ENCODE data around the gene GGA2. TPM values are rescaled to one million over a fixed set of nuclear protein-coding genes. Genes with fewer than 3 reads are reported as not detected.

The GGA2 gene
- total and polyA plus RNA-seq, 4 experiments from 2014 or later, result 49.2 to 118 (median 81.6) TPM

DNA sequence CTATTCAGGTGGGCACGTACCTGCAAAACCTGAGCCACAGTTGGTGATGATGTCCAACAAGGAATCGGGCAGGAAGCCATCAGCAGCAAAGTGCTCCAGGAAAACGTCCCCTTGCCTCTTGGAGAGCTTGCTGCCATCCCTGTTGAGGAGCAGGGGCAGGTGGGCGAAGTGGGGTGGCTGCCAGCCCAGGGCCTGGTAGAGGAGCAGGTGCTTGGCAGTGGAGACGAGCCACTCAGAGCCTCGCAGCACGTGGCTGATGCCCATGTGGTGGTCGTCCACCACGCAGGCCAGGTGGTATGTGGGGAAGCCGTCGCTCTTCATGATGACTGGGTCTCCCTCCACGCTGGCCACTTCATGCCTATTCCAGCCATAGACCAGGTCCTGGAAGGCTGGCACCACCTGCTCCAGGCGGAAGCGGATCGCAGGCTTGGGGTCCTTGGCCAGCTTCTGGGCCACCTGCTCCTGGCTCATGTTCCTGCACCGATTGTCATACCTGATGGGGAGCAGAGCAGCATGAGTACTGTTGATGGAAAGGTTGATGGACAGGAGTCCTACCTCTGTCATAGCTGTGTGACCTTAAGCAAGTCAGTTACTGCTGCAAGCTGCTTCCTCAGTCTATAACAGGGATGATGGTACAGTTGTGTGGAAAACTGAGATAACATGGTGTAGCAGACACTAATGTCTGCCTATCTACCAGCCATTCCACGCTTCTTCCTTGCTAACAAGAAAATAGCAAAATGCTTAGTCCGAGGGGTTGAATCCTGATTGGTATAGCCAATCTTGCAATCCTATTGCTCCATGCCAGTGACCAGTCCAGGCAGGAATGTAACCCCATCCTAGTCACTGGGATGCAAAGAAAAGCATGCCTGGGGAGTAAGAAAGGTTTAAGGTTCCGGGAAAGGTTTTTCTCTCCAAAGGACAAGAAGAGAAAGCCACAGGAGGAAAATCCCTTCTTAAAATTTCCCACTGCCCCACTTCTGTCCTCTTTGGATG, 24.9 kb upstream of the GGA2 start:
- Histone ChIP-seq H3K4me1 (ENCODE audit: insufficient read depth, low read length) (no peaks in the 10 kb centered on the region), H3K27ac (ENCODE audit: low read depth, low read length) (no peak overlapping the region), H3K4me3 (ENCODE audit: low read length in 2 of 2) (no peak overlapping the region), H3K36me3 (ENCODE audit: insufficient read depth, low read length) (peaks cover 38% of the 10 kb centered on the region), H3K9me3 (ENCODE audit: control insufficient read depth in 1 of 2, low read length in 2 of 2) (no peaks in the 10 kb centered on the region), H3K27me3 (ENCODE audit: insufficient read depth, low read length) (no peaks in the 10 kb centered on the region)
- ChIA-PET CTCF (ENCODE audit: partially characterized antibody) (no interaction called here), POLR2A (ENCODE audit: partially characterized antibody) (no interaction called here)
- Mint-ChIP-seq H3K4me3 (no peak overlapping the region), H3K4me1 (no peaks in the 10 kb centered on the region), H3K9me3 (no peaks in the 10 kb centered on the region), H3K27ac (no peak overlapping the region), H3K36me3 (peaks cover 19 to 49% of the 10 kb centered on the region in 2 donors), H3K27me3 (no peaks in the 10 kb centered on the region)
- DNase-seq, result no peak
- intact Hi-C loops (cut with micrococcal nuclease), result no loop called here

DNA sequence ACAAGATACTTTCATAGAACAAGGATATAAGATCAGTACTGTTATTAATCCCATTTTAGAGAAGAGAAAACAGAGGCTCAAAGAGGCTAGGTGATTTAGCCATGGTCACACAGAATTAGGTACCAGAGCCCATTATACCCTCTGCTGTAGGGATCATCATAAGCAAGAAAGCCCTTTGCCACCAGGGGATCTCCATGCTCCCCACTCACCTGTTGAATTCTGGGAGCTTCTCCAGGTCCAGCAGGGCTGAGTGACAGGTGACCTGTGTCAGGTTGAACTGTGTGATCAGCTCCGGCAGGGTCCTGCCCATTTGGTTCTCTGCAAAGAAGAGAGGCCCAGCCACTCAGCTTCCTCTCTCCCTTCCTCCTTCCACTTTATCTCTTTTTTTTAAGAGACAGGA, 22.2 kb upstream of the GGA2 start:
- Histone ChIP-seq H3K27me3 (ENCODE audit: insufficient read depth, low read length) (no peaks in the 10 kb centered on the region), H3K4me1 (ENCODE audit: insufficient read depth, low read length) (no peaks in the 10 kb centered on the region), H3K27ac (ENCODE audit: low read depth, low read length) (no peak overlapping the region), H3K36me3 (ENCODE audit: insufficient read depth, low read length) (peaks cover 45% of the 10 kb centered on the region), H3K4me3 (ENCODE audit: low read length in 2 of 2) (no peak overlapping the region), H3K9me3 (ENCODE audit: control insufficient read depth in 1 of 2, low read length in 2 of 2) (no peaks in the 10 kb centered on the region)
- Mint-ChIP-seq H3K27me3 (no peaks in the 10 kb centered on the region), H3K36me3 (peaks cover 24 to 59% of the 10 kb centered on the region in 2 donors), H3K27ac (no peak overlapping the region), H3K4me1 (no peaks in the 10 kb centered on the region), H3K4me3 (no peak overlapping the region), H3K9me3 (no peaks in the 10 kb centered on the region)
- DNase-seq, result no peak
- CTCF ChIA-PET (ENCODE audit: partially characterized antibody), result interaction anchor here (0.8 kb wide), 1 partner anchor 98 kb away, joined by 3 read pairs; no protein-coding TSS in a partner anchor
- POLR2A ChIA-PET (ENCODE audit: partially characterized antibody), result interaction anchor here (1.3 kb wide), 1 partner anchor 22 kb away, joined by 4 read pairs; the partner anchor contains the start of gene GGA2
- intact Hi-C loops (cut with micrococcal nuclease), result no loop called here

- Mint-ChIP-seq H3K9me3 (no peaks in the 10 kb centered on the region), H3K27ac (no peak overlapping the region), H3K27me3 (no peaks in the 10 kb centered on the region), H3K36me3 (peaks cover 32 to 54% of the 10 kb centered on the region in 2 donors), H3K4me3 (no peak overlapping the region), H3K4me1 (no peaks in the 10 kb centered on the region)
- intact Hi-C loops (cut with micrococcal nuclease), result no loop called here
- Histone ChIP-seq H3K4me1 (ENCODE audit: insufficient read depth, low read length) (no peaks in the 10 kb centered on the region), H3K36me3 (ENCODE audit: insufficient read depth, low read length) (peaks cover 38% of the 10 kb centered on the region), H3K9me3 (ENCODE audit: control insufficient read depth in 1 of 2, low read length in 2 of 2) (no peaks in the 10 kb centered on the region), H3K27me3 (ENCODE audit: insufficient read depth, low read length) (no peaks in the 10 kb centered on the region), H3K4me3 (ENCODE audit: low read length in 2 of 2) (no peak overlapping the region), H3K27ac (ENCODE audit: low read depth, low read length) (no peak overlapping the region)
- CTCF ChIA-PET (ENCODE audit: partially characterized antibody), result interaction anchor here (1.0 kb wide), 1 partner anchor 96 kb away, joined by 3 read pairs; no protein-coding TSS in a partner anchor
- POLR2A ChIA-PET (ENCODE audit: partially characterized antibody), result no interaction called here
- DNase-seq, result no peak
Measured at GRCh38 chr16:23530062-23530461, 19.8 kb upstream of the GGA2 start.

DNA sequence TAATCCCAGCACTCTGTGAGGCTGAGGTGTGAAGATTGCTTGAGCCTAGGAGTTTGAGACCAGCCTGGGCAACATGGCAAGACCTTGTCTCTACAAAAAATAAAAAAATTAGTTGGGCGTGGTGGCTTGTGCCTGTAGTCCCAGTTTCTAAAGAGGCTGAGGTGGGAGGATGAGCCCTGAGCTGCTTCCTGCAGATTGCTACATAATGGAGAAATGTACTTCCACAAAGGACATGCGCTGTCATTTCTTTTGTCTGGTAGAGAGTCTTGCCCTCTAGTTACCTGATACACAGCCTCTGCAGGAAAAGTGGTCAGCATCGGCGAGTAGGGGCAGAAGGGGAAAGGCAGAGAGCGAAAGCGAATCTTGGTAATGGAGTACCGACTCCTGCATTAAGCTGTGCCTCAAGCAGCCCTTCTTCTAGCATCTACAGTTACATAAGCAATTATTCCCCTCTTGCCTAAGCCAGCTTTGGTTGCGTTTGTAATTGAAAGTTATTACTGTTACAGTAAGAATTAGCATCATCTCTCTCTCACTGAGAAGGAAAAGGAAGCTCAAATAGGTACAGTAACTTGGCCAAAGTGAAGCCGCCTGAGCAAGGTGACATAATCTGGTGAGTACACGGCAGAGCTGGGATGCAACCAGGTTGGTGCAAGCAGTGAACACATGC, 18.5 kb upstream of the GGA2 start:
- no peak overlapping the region for H3K27ac Mint-ChIP-seq

DNA sequence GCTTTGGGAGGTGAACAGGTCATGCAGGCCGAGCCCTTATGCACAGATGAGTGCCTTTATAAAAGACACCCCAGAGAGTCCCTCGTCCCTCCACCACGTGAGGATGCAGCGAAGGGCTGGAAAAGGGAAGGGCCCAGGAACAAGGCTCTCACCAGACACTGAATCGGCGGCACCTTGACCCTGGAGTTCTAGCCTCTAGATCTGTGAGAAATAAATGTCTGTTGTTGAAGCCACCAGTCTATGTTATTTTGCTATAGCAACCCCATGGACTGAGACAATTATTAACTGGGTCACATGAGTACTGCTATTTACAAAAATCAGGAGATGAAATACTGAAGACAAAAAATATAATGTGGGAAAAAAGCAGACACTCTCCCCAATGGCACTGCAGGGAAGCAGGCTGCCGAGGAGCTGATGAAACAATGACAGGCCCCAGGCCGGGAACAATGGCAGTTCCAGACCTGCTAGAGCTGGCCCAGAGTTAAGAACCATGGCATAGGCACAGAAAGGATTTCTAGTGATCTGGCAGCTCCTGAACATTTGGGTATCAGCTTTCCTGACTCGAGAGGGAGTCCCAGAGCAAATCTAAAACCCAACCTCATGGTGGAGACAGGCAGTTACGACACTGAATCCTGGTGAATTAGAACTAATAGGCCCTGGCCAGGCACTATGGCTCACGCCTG, 17.8 kb upstream of the GGA2 start:
- Histone ChIP-seq H3K27ac (ENCODE audit: low read depth, low read length) (no peak overlapping the region), H3K4me3 (ENCODE audit: low read length in 2 of 2) (no peak overlapping the region), H3K27me3 (ENCODE audit: insufficient read depth, low read length) (no peaks in the 10 kb centered on the region), H3K4me1 (ENCODE audit: insufficient read depth, low read length) (no peaks in the 10 kb centered on the region), H3K36me3 (ENCODE audit: insufficient read depth, low read length) (peaks cover 26% of the 10 kb centered on the region), H3K9me3 (ENCODE audit: control insufficient read depth in 1 of 2, low read length in 2 of 2) (no peaks in the 10 kb centered on the region)
- peaks cover 41 to 59% of the 10 kb centered on the region in 2 donors for H3K36me3 Mint-ChIP-seq
- intact Hi-C loops (cut with micrococcal nuclease), result no loop called here
- no peaks in the 10 kb centered on the region for H3K27me3 Mint-ChIP-seq
- no peak for DNase-seq
- ChIA-PET CTCF (ENCODE audit: partially characterized antibody) (no interaction called here), POLR2A (ENCODE audit: partially characterized antibody) (no interaction called here)
- H3K27ac Mint-ChIP-seq, result peak overlapping the region in 2 of 7 donors; percentile 23 to 35
- no peaks in the 10 kb centered on the region for H3K4me1 Mint-ChIP-seq
- no peak overlapping the region for H3K4me3 Mint-ChIP-seq
- H3K9me3 Mint-ChIP-seq, result no peaks in the 10 kb centered on the region

More for the DNA sequence above, 18.5 kb upstream of the GGA2 start:
- Histone ChIP-seq H3K27ac (ENCODE audit: low read depth, low read length) (no peak overlapping the region), H3K4me3 (ENCODE audit: low read length in 2 of 2) (no peak overlapping the region), H3K9me3 (ENCODE audit: control insufficient read depth in 1 of 2, low read length in 2 of 2) (no peaks in the 10 kb centered on the region), H3K27me3 (ENCODE audit: insufficient read depth, low read length) (no peaks in the 10 kb centered on the region), H3K4me1 (ENCODE audit: insufficient read depth, low read length) (no peaks in the 10 kb centered on the region), H3K36me3 (ENCODE audit: insufficient read depth, low read length) (peaks cover 28% of the 10 kb centered on the region)
- Mint-ChIP-seq H3K4me3 (no peak overlapping the region), H3K36me3 (peaks cover 40 to 58% of the 10 kb centered on the region in 2 donors), H3K27me3 (no peaks in the 10 kb centered on the region), H3K4me1 (no peaks in the 10 kb centered on the region), H3K9me3 (no peaks in the 10 kb centered on the region)
- POLR2A ChIA-PET (ENCODE audit: partially characterized antibody), result no interaction called here
- DNase-seq, result no peak
- intact Hi-C loops (cut with micrococcal nuclease), result no loop called here
- CTCF ChIA-PET (ENCODE audit: partially characterized antibody), result no interaction called here

DNA sequence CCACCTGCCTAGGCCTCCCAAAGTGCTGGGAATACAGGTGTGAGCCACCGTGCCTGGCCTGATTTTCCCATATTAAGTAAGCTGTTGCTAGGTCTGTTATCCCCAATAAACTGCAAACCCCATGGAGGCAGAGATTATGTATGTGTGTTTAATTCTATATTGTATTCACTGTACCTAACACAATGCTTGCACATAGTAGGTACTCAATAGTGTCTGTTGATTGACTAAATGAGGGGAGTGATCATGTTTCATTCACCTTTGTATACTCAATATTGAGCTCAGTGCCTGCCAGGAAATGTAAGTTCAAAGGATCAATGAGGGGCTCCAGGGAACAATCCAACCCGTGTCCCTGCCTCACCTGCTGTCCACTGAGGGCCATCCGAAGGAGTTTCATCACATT, 14.6 kb upstream of the GGA2 start:
- H3K27ac ChIP-seq (ENCODE audit: low read depth, low read length), result no peak overlapping the region
- no peaks in the 10 kb centered on the region for H3K4me1 Mint-ChIP-seq
- H3K27ac Mint-ChIP-seq, result peak overlapping the region in 1 of 7 donors; percentile 15
- ChIA-PET CTCF (ENCODE audit: partially characterized antibody) (interaction anchor here (1.2 kb wide), 1 partner anchor 89 kb away, joined by 3 read pairs; no protein-coding TSS in a partner anchor), POLR2A (ENCODE audit: partially characterized antibody) (no interaction called here)
- no peaks in the 10 kb centered on the region for H3K9me3 ChIP-seq (ENCODE audit: control insufficient read depth in 1 of 2, low read length in 2 of 2)
- H3K36me3 ChIP-seq (ENCODE audit: insufficient read depth, low read length), result peaks cover 7% of the 10 kb centered on the region
- no peaks in the 10 kb centered on the region for H3K27me3 ChIP-seq (ENCODE audit: insufficient read depth, low read length)
- DNase-seq, result no peak
- H3K27me3 Mint-ChIP-seq, result no peaks in the 10 kb centered on the region
- H3K36me3 Mint-ChIP-seq, result peaks cover 53 to 63% of the 10 kb centered on the region in 2 donors
- intact Hi-C loops (cut with micrococcal nuclease), result no loop called here
- H3K4me3 Mint-ChIP-seq, result no peak overlapping the region
- no peaks in the 10 kb centered on the region for H3K9me3 Mint-ChIP-seq
- H3K4me1 ChIP-seq (ENCODE audit: insufficient read depth, low read length), result no peaks in the 10 kb centered on the region
- no peak overlapping the region for H3K4me3 ChIP-seq (ENCODE audit: low read length in 2 of 2)

GRCh38 chr16:23523876-23524385, 13.6 kb upstream of the GGA2 start:
- no peak for DNase-seq
- Histone ChIP-seq H3K27ac (ENCODE audit: low read depth, low read length) (no peak overlapping the region), H3K36me3 (ENCODE audit: insufficient read depth, low read length) (no peaks in the 10 kb centered on the region), H3K9me3 (ENCODE audit: control insufficient read depth in 1 of 2, low read length in 2 of 2) (no peaks in the 10 kb centered on the region), H3K27me3 (ENCODE audit: insufficient read depth, low read length) (no peaks in the 10 kb centered on the region), H3K4me1 (ENCODE audit: insufficient read depth, low read length) (no peaks in the 10 kb centered on the region), H3K4me3 (ENCODE audit: low read length in 2 of 2) (no peak overlapping the region)
- ChIA-PET POLR2A (ENCODE audit: partially characterized antibody) (no interaction called here), CTCF (ENCODE audit: partially characterized antibody) (interaction anchor here (1.2 kb wide), 1 partner anchor 88 kb away, joined by 3 read pairs; no protein-coding TSS in a partner anchor)
- no peaks in the 10 kb centered on the region for H3K9me3 Mint-ChIP-seq
- no peaks in the 10 kb centered on the region for H3K4me1 Mint-ChIP-seq
- H3K27me3 Mint-ChIP-seq, result no peaks in the 10 kb centered on the region
- peaks cover 57 to 59% of the 10 kb centered on the region in 2 donors for H3K36me3 Mint-ChIP-seq
- H3K27ac Mint-ChIP-seq, result no peak overlapping the region
- no peak overlapping the region for H3K4me3 Mint-ChIP-seq
- intact Hi-C loops (cut with micrococcal nuclease), result no loop called here
